ENCODE results near the gene SNTG2. TPM values are rescaled to one million over a fixed set of nuclear protein-coding genes. Genes with fewer than 3 reads are reported as not detected.

SNTG2 gene
- total and polyA plus RNA-seq, 2 donors (not counting 3 experiments of a cell fraction or from before 2014, with no cell fraction given), result not detected

GRCh38 chr2:929925-930324 lies 20.7 kb upstream of the SNTG2 start:
- DNase-seq (ENCODE audit: low read depth, low spot score), result no peak
- CTCF ChIA-PET, result no interaction called here
- POLR2A ChIA-PET, result no interaction called here
- no peak overlapping the region for H3K4me2 ChIP-seq (ENCODE audit: insufficient read depth, low read length)
- no peaks in the 10 kb centered on the region for H3K9me1 ChIP-seq (replicated peaks; ENCODE audit: control insufficient read depth, extremely low read depth, insufficient read depth, low read length)
- intact Hi-C loops (cut with micrococcal nuclease) (no loop called here), dilution Hi-C loops (cut with MboI; ENCODE audit: extremely low pct_ligation_motif_present, low sequenced_read_pairs) (no loop called here)
- H3K4me3 ChIP-seq (replicated peaks in 1 of 3; ENCODE audit: insufficient read depth in 1 of 3, low read depth in 1 of 3, low read length in 3 of 3), result no peak overlapping the region
- no peaks in the 10 kb centered on the region for H4K20me1 ChIP-seq (replicated peaks; ENCODE audit: control insufficient read depth, extremely low read depth, insufficient read depth, low read length)
- no peak for FAIRE-seq
- H3K9me3 ChIP-seq (replicated peaks; ENCODE audit: control insufficient read depth, insufficient read depth, low read length), result peaks cover 4% of the 10 kb centered on the region
- BruUV-seq (replicated peaks), result no TSS peak
- no peaks in the 10 kb centered on the region for H3K36me3 ChIP-seq (ENCODE audit: control insufficient read depth in 2 of 2, extremely low read depth in 1 of 2, insufficient read depth in 2 of 2, low read length in 2 of 2)
- H3K4me1 ChIP-seq (ENCODE audit: control insufficient read depth, extremely low read depth, insufficient read depth, low read length), result no peaks in the 10 kb centered on the region
- no peak overlapping the region for H3K27ac ChIP-seq (ENCODE audit: insufficient read depth, low read depth, low read length)
- H3K27me3 ChIP-seq (ENCODE audit: control insufficient read depth in 2 of 2, insufficient read depth in 2 of 2, low read length in 2 of 2), result no peaks in the 10 kb centered on the region
- TF ChIP-seq GATA2 (IDR thresholded peaks at IDR 0.05; ENCODE audit: insufficient read depth, insufficient read length, low read depth, low read length) (no peak), JUN (IDR thresholded peaks at IDR 0.05; ENCODE audit: borderline replicate concordance, insufficient read depth, insufficient read length, low read depth) (no peak), CTCF (IDR thresholded peaks at IDR 0.05; ENCODE audit: extremely low read depth in 1 of 2, insufficient read depth in 1 of 2, low read depth in 1 of 2, low read length in 2 of 2) (no peak), EZH2 (IDR thresholded peaks at IDR 0.05; ENCODE audit: borderline replicate concordance, low read depth, low read length, severe bottlenecking) (no peak), FOS (IDR thresholded peaks at IDR 0.05; ENCODE audit: borderline replicate concordance, insufficient read depth, low read length) (no peak), POLR2A (IDR thresholded peaks at IDR 0.05; ENCODE audit: low read depth, low read length) (no peak), MAX (IDR thresholded peaks at IDR 0.05; ENCODE audit: insufficient read depth, insufficient read length) (no peak), POLR2AphosphoS5 (IDR thresholded peaks at IDR 0.05; ENCODE audit: insufficient read depth, low read depth, low read length) (no peak), MYC (IDR thresholded peaks at IDR 0.05; ENCODE audit: low read depth, low read length) (no peak)
- no peak overlapping the region for H3K9ac ChIP-seq (replicated peaks; ENCODE audit: extremely low read depth, insufficient read depth, low read length)
- H2AFZ ChIP-seq (ENCODE audit: low read depth, low read length), result no peak overlapping the region
- no peaks in the 10 kb centered on the region for H3K79me2 ChIP-seq (ENCODE audit: control insufficient read depth, insufficient read depth, low read length)
